ENCODE results near the gene NBEA.

GRCh38 chr13:35457258-35457657 is 515.2 kb downstream of the NBEA start:
- TF ChIP-seq CTCF (IDR thresholded peaks at IDR 0.05 in 2 of 3, conservative IDR thresholded peaks at IDR 0.05 in 1 of 3; ENCODE audit: borderline replicate concordance in 1 of 3, insufficient read depth in 1 of 3, low read depth in 2 of 3, low read length in 2 of 3) (no peak), RAD21 (IDR thresholded peaks at IDR 0.05; ENCODE audit: low read depth) (no peak), ZBTB33 (IDR thresholded peaks at IDR 0.05; ENCODE audit: extremely low read depth, insufficient replicate concordance, low read length) (no peak), POLR2A (IDR thresholded peaks at IDR 0.05; ENCODE audit: borderline replicate concordance, extremely low read depth, insufficient read depth, insufficient read length) (no peak), YY1 (IDR thresholded peaks at IDR 0.05; ENCODE audit: extremely low read depth, insufficient replicate concordance, low read depth, low read length) (no peak), JUND (IDR thresholded peaks at IDR 0.05) (no peak), EZH2 (IDR thresholded peaks at IDR 0.05) (no peak), ZFX (IDR thresholded peaks at IDR 0.05) (no peak), ZNF274 (IDR thresholded peaks at IDR 0.05; ENCODE audit: low read depth, low read length) (no peak)
- TF ChIP-seq, protein P1, sequence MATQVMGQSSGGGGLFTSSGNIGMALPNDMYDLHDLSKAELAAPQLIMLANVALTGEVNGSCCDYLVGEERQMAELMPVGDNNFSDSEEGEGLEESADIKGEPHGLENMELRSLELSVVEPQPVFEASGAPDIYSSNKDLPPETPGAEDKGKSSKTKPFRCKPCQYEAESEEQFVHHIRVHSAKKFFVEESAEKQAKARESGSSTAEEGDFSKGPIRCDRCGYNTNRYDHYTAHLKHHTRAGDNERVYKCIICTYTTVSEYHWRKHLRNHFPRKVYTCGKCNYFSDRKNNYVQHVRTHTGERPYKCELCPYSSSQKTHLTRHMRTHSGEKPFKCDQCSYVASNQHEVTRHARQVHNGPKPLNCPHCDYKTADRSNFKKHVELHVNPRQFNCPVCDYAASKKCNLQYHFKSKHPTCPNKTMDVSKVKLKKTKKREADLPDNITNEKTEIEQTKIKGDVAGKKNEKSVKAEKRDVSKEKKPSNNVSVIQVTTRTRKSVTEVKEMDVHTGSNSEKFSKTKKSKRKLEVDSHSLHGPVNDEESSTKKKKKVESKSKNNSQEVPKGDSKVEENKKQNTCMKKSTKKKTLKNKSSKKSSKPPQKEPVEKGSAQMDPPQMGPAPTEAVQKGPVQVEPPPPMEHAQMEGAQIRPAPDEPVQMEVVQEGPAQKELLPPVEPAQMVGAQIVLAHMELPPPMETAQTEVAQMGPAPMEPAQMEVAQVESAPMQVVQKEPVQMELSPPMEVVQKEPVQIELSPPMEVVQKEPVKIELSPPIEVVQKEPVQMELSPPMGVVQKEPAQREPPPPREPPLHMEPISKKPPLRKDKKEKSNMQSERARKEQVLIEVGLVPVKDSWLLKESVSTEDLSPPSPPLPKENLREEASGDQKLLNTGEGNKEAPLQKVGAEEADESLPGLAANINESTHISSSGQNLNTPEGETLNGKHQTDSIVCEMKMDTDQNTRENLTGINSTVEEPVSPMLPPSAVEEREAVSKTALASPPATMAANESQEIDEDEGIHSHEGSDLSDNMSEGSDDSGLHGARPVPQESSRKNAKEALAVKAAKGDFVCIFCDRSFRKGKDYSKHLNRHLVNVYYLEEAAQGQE (IDR thresholded peaks at IDR 0.05; ENCODE audit: low read depth) = no peak
